Right renal pelvis (tissue), 4 donors: ENCODE data around the gene RHEB. TPM values are rescaled to one million over a fixed set of nuclear protein-coding genes. Genes with fewer than 3 reads are reported as not detected.
A peak's percentile ranks its signal among the peaks of the same experiment; 100 is the strongest.
"Not testable (repeated sequence)": the region's sequence is repeated elsewhere in the genome, so short reads cannot be mapped to it uniquely, and the experiment has no call there.

ENCODE experiments used
- DNase-seq, 4 donors: peaks; one replicate each; pipeline ENCODE4 v3.0.0-alpha.2; 2013; ENCODE audit warnings: low read depth in 4 of 4, low spot score in 3 of 4, missing footprints in 1 of 4
- polyA plus RNA-seq, 4 donors: library from polyadenylated mRNA; unstranded; fragments of 120-200 nt; gene quantifications; one replicate each; pipeline ENCODE4 v1.2.1, GENCODE V29; 2013; ENCODE audit not compliant: insufficient read length in 4 of 4

The RHEB gene
- polyA plus RNA-seq, 4 donors: 147 to 166 (median 155) TPM

DNA sequence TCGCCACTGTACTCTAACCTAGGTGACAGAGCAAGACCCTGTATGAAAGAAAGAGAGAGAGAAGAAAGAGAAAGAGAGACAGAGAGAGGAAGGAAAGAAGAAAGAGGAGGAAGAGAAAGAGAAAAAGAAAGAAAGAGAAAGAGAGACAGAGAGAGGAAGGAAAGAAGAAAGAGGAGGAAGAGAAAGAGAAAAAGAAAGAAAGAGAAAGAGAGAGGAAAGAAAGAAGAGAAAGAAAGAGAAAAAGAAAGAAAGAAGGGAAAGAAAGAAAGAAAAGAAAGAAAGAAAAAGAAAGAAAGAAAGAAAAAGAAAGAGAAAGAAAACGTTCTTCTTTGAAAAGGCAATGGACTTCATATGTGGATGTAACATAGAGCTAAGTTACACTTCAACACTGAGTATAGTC is 16.5 kb upstream of the RHEB start:
- not testable (repeated sequence) for DNase-seq

DNA sequence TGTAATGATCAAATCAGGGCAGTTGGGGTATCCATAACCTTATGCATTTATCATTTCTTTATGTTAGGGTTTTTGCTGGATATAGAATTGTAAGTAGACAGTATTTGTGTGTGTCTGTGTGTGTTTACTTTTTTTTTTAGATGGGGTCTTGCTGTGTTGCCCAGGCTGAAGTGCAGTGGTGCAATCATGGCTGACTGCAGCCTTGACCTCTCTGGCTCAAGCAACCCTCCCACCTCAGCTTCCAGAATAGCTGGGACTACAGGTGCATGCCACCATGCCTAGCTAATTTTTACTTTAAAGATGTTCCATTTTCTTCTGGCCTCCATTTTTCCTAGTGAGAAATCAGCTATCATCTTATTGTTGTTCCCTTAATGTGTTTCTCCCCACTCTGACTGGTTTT is 10.1 kb upstream of the RHEB start:
- no peak for DNase-seq

DNA sequence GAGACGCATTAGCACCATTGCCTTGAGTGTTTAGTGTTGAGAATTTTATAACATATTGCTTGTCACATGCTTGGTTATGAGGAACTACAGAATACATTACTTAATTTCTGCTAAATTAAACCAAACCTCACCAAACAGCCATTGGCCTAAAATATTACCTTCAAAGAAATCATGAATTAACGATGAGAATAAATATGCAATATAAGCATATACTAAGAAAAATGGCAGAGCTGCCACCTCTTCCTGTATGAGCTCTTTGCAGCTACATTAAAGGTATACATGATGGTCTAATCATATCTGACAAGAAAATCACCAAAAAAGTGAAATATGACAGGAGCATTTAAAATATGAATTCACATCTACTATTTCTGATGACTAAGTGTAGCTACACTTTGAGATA is 5.2 kb upstream of the RHEB start:
- DNase-seq: no peak

DNA sequence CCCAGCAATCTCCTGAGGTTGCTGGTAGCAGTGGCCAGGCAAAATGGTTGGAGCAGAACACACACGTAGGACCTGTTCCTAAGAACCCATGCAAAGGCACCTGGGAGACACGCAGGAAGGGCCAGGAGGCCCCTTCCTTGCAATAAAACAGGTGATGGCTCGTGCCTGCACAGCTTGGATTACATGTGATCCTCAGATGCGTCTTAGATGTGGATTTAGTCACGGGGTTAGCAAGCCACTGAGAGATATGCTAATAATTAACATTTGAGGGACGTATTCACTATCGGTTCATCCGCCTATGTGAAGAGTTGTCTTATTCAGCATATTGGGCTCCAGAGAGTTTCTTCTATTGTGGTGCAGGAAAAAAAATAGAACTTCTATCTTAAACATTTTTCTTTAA is 4.6 kb upstream of the RHEB start:
- no peak for DNase-seq

DNA sequence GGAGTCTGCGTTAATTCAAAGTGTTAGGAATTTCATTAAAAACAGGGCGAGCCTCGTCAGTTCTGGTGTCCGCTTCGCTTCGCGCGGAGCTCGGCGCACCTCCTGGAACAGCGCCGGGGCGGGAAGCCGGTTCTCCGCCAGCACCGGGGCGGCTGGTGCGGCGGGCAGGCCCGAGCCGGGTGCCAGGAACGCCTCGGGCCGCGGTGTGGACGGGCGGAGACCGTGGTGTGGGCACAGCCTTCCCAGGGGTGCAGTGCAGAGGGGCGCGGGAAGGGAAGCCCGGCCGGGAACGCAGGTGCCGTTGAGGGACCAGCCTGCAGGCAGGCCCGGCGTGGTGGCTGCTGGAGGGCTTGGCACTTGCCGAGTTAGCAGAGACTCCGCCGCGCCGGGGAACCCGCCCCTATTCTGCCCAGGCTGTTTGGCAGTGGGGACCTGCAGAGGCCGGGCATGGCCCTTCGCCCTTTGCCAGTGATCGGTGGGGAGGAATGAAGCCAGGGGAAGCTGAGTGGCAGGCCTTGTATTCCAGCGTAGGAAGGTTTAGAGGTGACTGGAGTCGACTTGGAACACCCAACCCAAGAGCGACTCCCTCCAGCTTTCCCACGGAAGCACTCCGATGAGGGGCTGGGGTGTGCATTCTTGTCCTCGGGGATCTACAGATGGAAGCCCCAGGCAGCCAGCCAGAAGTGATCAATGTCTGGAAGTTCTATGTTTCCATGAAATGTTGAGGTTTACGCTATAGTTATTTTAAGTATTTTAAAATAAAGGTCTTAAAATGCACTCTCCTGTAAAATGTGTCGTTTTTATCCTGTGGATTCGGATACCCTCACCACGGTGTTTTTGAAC is 945 bp upstream of the RHEB start:
- no peak for DNase-seq

DNA sequence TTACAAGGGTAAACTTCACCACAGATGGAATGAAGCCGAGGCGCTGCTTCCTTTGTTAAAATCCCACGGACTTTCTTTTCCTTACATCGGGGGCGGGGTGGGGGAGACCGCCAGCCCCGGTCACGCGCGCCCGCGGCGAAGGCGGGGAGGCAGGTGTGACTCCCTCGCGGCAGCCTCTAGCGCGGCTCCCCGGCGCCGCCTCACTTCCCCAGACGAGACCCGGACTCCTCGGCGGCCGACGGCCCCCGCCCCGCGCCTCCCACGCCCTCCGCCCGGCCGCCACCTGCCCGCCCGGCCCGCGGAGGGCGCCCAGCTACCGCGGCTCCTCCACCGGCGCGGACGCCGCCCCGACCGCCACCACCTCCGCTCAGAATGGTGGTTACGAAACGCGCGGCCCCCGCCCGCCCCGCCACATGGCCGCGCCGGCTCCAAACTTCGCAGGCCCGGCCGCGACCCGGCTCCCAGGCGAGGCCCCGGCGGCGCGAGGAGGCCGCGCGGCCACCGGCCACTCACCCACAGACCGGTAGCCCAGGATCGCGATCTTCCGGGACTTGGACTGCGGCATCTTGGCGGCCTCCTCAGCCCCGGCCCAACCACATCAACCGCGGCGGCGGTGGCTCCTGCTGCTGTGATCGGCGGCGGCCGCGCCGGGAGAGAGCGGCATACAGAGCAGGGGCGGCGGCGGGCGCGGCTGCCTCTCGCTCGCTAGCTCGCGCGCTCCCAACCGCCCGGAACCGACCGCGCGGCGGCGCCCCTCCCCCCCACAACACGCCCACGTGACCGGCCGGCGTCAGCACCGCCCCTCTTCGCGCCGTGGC is 539 bp downstream of the RHEB start:
- not testable (repeated sequence) for DNase-seq

DNA sequence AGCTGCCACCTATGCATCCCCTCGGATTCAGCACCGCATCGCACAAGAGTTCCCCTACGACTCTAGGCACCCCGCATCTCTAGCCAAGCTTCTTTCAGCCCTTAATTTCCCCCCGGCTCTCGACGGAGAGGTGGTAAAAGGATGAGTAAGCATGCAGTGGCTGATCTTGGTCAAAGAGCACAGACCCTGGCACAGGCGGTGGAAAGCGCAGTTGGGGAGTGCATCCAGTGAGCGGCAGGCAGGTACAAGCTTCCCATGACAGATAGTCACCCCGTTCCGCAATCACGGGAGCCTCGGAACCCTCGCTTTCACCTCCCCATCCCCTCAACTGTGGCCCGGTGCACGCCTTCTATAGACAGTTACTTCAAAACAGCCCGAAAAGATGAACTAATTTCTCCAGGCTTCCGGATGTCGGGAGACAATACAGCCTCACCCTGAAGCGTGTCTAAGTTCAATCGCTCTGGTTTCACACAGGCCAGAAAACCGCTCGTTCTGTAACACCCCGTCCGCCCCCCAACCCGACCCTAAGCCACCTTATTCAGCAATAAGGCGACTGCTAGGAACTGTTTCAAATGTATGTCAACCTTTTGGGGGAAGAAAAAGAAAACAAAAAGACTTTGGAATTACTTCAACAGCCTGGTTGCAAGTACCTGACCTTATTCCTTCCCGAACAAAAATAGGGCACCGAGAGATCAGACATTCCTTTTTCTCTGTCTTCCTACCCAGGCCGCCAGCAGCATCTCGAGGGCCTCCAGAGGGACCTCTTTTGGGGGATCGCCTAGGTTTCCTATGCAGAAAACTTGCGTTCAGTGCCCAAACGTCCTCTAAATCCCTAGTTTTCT is 1.4 kb downstream of the RHEB start:
- DNase-seq: peak in 1 of 4 donors; percentile 32

DNA sequence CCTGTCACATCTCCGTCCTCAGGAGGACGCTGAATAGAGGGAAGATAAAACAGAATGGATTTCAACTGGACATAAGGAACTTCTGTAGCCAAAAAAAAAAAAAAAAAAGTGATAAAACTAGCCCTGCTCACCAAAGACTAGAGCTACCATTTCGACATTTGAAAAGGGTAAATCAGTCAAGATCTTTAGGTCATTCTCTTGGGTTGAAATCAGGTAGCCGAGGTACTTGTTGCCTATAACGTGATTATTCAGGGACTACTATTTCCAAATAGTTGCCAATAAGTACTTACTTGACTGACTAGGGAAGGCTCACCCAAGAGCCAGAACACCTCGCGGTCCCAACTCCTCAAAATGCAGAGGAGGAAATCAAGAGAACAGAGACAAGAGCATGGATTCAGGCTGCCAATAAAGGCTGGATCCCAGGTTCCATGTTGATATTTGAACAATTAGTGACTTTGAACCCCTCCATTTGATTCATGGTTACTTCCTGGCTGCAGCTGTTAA is 2.0 kb downstream of the RHEB start:
- DNase-seq: no peak

DNA sequence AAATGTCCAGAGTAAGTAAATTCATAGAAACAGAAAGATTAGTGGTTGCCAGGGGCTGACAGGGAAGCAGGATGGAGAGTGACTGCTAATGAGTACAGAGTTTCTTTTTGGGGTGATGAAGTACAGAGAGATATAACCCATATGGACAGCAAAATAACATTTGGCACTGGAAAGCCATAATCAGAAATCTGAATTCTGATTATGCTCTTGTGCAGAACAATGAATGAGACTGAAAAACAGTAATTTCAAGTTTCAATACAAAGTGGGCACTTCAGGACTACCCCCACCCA is 4.5 kb downstream of the RHEB start:
- no peak for DNase-seq

DNA sequence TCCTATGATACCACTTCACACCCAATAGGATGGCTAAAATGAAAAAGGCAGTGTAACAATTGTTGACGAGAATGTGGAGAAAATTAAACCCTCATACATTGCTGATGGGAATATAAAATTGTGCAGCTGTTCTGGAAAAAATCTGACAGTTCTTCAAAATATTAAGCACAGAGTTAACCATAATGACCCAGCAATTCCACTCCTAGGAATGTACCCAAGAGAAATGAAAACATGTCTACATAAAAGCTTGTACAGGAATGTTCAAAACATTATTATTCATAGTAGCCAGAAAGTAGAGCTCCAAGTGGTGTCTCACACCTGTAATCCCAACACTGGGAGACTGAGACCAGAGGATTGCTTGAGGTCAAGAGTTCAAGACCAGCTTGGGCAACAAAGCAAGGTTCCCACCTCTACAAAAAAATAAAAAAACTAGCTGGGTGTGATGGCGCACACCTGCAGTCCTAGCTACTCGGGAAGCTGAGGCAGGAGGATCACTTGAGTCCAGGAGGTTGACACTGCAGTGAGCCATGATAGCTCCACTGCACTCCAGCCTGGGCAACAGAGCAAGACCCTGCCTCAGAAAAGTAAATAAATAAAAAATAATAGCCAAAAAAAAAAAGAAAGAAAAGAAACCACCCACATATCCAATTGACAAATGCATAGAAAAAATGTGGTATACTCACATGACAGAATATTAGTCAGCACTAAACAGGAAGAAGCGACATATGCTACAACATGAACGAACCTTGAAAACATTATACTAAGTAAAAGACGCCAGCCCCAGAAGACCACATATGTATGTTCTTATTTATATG is 5.0 kb downstream of the RHEB start:
- DNase-seq: no peak

DNA sequence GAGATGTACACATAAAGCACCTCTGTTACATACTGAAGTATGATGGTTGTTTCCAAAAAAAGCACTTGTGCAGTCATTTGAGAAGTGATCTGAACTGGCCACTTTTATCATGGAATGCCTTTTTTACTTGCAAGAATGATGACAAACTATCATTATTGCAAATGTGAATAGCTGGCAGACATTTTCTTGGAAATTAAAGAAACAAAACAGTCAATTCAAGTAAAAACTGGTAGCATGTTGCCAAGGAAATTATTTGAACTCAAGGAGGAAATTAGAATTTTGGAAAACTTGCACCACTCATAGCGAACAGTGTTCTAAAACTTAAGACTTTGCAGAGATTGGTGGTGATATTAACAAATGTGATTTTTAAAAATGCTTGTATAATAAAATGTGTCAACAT is 6.6 kb downstream of the RHEB start:
- DNase-seq: no peak

DNA sequence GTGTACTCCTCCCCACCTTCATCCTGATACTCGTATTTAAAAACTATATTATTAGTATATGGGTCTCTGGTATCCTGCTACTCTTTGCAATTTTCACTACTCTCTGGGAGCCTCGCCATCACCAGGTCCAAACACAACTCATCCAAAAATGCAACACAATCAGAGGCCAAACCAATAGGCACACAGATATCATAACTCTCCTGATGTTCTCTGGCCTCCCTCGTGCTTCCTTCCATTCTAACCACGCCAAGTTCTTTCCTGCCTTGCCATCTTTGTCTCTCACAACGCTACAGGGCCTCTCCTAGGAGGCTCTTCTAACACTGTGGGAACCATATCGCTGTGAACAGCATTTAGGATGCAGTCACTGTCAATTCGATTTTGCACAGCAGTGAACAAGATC is 7.3 kb downstream of the RHEB start:
- DNase-seq: no peak

DNA sequence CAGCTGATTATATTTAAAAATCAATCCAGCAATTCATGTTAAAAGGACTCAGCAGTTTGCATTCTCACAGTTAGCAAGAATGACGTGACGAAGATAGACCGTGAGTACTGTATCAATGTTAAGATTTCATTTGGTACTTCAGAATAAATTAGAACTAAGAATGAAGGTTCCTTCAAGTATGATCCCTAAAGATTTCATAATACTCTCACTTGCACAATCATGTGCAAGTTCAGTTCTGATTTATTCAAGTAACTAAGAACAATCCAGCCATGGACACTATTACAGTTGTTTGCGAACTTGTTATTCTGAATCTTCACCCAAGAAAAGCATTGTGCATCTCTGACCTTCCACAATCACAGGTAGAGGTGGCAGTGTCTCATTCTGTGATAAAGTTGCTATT is 7.7 kb downstream of the RHEB start:
- no peak for DNase-seq

DNA sequence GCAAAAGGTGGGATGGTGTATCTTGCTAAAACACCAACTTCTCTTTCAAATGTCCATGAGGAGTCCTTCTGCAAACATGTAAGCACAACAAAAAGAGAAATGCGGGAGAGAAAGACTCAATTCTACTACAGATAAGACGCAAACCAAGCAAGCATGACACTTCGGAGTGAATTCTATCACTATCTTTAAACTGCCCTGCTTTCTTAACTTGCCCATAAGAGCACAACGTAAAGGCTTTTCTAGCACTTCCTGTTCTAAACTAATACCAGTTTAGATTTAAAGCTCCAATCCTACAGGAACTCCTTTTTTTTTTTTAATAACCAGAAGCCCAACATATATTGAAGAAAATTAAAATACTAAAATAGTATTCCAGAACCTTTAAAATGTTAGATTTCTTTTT is 8.4 kb downstream of the RHEB start:
- DNase-seq: no peak

DNA sequence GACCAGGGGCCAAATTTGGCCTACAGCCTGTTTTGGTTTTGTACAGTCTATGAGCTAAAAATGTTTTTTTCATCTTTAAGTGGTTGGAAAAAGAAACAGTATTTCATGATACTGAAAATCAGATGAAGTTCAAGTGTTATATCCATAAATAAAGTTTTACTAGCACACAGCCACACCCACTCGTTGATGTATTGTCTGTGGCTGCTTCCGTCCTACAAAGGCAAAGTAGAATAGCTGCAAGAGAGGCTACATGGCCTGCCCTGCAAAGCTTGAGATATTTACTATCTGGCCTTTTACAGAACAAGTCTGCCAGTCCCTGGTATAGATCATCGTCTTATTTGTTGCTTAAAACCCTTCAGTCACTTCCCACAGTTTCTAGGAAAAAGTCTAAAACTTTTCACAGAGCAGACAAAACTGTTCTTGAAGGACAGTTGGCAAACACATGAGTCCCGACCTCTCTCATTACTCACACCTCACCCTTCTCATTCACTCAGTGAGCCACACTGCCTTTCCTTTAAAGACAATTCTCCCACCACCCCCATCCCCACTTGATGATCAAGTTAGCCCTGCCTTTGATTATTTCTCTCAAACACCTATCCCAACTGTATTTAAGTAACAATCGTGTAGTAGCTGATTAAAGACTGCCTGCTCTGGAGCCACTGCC is 9.9 kb downstream of the RHEB start:
- no peak for DNase-seq

DNA sequence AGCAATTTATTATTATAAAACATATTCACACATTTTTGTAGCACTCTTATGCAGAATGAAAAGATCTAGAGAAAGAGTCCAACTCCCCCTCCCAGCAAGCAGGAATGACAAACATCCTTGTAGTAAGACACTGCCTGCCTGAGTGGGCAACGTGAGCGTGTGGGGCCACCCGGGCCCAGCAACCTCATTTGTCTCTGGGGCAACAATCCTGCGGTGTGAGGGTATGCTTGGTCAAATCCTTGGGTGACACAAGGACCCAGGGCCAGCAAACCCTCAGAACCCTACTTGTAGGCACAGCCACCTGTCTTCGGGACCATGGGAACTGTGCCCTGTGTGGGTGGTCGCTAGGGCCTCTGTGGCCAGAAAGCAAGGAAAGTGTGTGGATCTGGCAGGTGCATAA is 10.7 kb downstream of the RHEB start:
- DNase-seq: no peak

DNA sequence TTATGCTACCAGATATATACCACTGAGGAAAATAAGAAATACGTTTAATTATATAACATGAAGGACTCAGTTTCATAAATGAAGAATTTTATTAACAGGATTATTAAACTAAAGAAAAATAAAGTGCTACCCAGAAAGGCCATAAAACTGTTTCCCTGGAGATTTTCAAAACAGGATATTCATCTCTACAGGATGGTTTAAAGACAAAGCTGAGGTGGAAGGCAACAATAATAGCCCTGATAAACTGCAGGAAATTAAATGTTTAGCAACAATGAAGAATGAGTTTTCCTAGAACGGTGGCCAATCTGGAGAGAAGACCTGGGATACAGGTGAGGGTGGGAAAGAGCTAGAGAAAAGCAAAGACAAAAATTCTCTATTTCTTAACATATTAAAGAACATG is 11.9 kb downstream of the RHEB start:
- no peak for DNase-seq

DNA sequence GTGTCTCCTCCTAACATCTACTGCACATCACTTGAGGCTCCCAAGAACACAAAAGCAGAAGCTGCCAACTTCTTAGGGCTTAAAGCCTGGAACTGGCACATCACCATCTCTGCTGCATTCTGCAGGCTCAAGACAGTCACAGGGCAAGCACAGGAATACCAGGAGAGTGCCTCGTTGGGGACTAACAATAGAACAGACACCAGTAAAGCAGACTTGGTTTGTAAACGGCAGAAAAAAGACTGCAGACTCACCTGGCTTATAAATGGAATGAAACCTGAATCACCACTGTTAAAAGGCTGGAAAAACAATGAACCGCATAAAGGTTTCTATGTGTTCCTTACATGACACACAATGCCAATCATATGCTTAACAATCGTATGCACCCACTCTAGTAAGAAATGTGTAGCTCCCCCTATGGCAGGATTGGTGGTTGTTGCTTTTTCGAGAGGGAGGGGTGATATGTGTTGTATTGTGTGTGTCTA is 12.8 kb downstream of the RHEB start:
- no peak for DNase-seq

DNA sequence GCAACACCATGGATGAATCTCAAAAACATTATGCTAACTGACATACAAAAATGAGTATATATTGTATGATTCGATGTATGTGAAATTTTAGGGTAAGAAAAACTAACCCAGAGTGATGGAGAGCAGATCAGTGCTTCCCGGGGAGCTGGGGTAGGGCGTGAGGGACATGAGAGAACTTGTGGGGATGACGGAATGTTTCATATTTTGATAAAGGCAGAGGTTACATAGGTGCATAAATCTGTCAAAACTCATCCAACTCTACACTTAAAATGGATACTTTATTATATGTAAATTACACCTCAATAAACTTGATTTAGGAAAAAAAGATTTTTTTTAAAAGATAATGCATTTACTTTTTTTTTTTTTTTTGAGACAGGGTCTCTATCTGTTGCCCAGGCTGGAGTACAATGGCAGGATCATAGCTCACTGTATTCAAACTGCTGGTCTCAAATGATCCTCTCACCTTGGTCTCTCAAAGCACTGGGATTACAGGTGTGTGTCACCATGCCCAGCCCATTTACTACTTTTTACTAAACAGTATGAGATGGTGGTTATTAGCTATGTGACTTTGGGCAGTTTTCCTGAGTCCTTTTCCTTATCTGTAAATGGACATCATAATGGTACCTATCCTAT is 13.7 kb downstream of the RHEB start:
- no peak for DNase-seq
